ENCODE data around the gene GRM7.
"Not testable (repeated sequence)": the region's sequence is repeated elsewhere in the genome, so short reads cannot be mapped to it uniquely, and the experiment has no call there.

GRM7 gene

GRCh38 chr3:6862880-6863195 lies 1.9 kb downstream of the GRM7 start:
- H3K27ac ChIP-seq: no peak overlapping the region
- no peaks in the 10 kb centered on the region for H3K27me3 ChIP-seq
- peaks cover 22% of the 10 kb centered on the region for H3K9me3 ChIP-seq
- no peaks in the 10 kb centered on the region for H4K20me1 ChIP-seq
- no peak overlapping the region for H3K4me3 ChIP-seq
- H3K9ac ChIP-seq: no peak overlapping the region
- no peak overlapping the region for H3K4me2 ChIP-seq
- no peak for TF ChIP-seq Cebpa-rat (IDR thresholded peaks at IDR 0.05)
- H3K36me3 ChIP-seq: no peaks in the 10 kb centered on the region
- no peaks in the 10 kb centered on the region for H3K4me1 ChIP-seq

- Histone ChIP-seq H3K36me3 (no peaks in the 10 kb centered on the region), H3K27ac (no peak overlapping the region), H3K4me3 (no peak overlapping the region), H3K27me3 (no peaks in the 10 kb centered on the region), H3K9me3 (peaks cover 1% of the 10 kb centered on the region; the same call in 1 of the 2 replicates), H4K20me1 (no peaks in the 10 kb centered on the region), H3K9ac (no peak overlapping the region), H3K4me1 (no peaks in the 10 kb centered on the region), H3K4me2 (no peak overlapping the region)
- TF ChIP-seq Cebpa-rat (IDR thresholded peaks at IDR 0.05): no peak
Observed at GRCh38 chr3:6867269-6867668, 6.4 kb downstream of the GRM7 start.

- no peaks in the 10 kb centered on the region for H3K4me1 ChIP-seq
Observed at GRCh38 chr3:6878731-6879130, 17.8 kb downstream of the GRM7 start.

GRCh38 chr3:6912240-6912639 lies 51.3 kb downstream of the GRM7 start:
- Histone ChIP-seq H3K4me2 (no peak overlapping the region), H4K20me1 (no peaks in the 10 kb centered on the region), H3K27me3 (no peaks in the 10 kb centered on the region), H3K27ac (no peak overlapping the region), H3K9ac (no peak overlapping the region), H3K36me3 (no peaks in the 10 kb centered on the region), H3K4me3 (no peak overlapping the region), H3K4me1 (no peaks in the 10 kb centered on the region), H3K9me3 (no peaks in the 10 kb centered on the region)
- no peak for TF ChIP-seq Cebpa-rat (IDR thresholded peaks at IDR 0.05)

More at GRCh38 chr3:6878731-6879130, 17.8 kb downstream of the GRM7 start:
- Histone ChIP-seq H3K36me3 (no peaks in the 10 kb centered on the region), H3K4me2 (no peak overlapping the region), H3K27ac (no peak overlapping the region), H4K20me1 (no peaks in the 10 kb centered on the region), H3K4me3 (no peak overlapping the region), H3K27me3 (no peaks in the 10 kb centered on the region), H3K9ac (no peak overlapping the region), H3K9me3 (no peaks in the 10 kb centered on the region)
- no peak for TF ChIP-seq Cebpa-rat (IDR thresholded peaks at IDR 0.05)

- TF ChIP-seq Cebpa-rat (IDR thresholded peaks at IDR 0.05): no peak
- H3K9ac ChIP-seq: no peak overlapping the region
- no peaks in the 10 kb centered on the region for H3K27me3 ChIP-seq
- H3K36me3 ChIP-seq: no peaks in the 10 kb centered on the region
- H3K27ac ChIP-seq: no peak overlapping the region
- no peak overlapping the region for H3K4me3 ChIP-seq
- H3K4me1 ChIP-seq: no peaks in the 10 kb centered on the region
- no peak overlapping the region for H3K4me2 ChIP-seq
- no peaks in the 10 kb centered on the region for H3K9me3 ChIP-seq
- H4K20me1 ChIP-seq: no peaks in the 10 kb centered on the region
Observed at GRCh38 chr3:6915898-6916297, 55.0 kb downstream of the GRM7 start.

GRCh38 chr3:6921066-6921465 lies 60.2 kb downstream of the GRM7 start:
- H3K9me3 ChIP-seq: no peaks in the 10 kb centered on the region
- H3K36me3 ChIP-seq: no peaks in the 10 kb centered on the region
- no peaks in the 10 kb centered on the region for H3K27me3 ChIP-seq
- H4K20me1 ChIP-seq: no peaks in the 10 kb centered on the region
- H3K4me2 ChIP-seq: no peak overlapping the region
- H3K9ac ChIP-seq: no peak overlapping the region
- H3K4me1 ChIP-seq: no peaks in the 10 kb centered on the region
- no peak overlapping the region for H3K4me3 ChIP-seq
- no peak overlapping the region for H3K27ac ChIP-seq
- TF ChIP-seq Cebpa-rat (IDR thresholded peaks at IDR 0.05): no peak

- no peaks in the 10 kb centered on the region for H3K9me3 ChIP-seq
- no peak for TF ChIP-seq Cebpa-rat (IDR thresholded peaks at IDR 0.05)
- no peak overlapping the region for H3K27ac ChIP-seq
- no peaks in the 10 kb centered on the region for H3K4me1 ChIP-seq
- H3K9ac ChIP-seq: no peak overlapping the region
- H3K4me2 ChIP-seq: no peak overlapping the region
- no peaks in the 10 kb centered on the region for H3K36me3 ChIP-seq
- no peak overlapping the region for H3K4me3 ChIP-seq
- no peaks in the 10 kb centered on the region for H3K27me3 ChIP-seq
- no peaks in the 10 kb centered on the region for H4K20me1 ChIP-seq
Observed at GRCh38 chr3:6921876-6922275, 61.0 kb downstream of the GRM7 start.

GRCh38 chr3:6928064-6928463 lies 67.1 kb downstream of the GRM7 start:
- no peak overlapping the region for H3K4me2 ChIP-seq
- H3K9ac ChIP-seq: no peak overlapping the region
- no peaks in the 10 kb centered on the region for H3K4me1 ChIP-seq
- no peaks in the 10 kb centered on the region for H3K27me3 ChIP-seq
- H3K9me3 ChIP-seq: no peaks in the 10 kb centered on the region
- no peaks in the 10 kb centered on the region for H4K20me1 ChIP-seq
- no peak overlapping the region for H3K4me3 ChIP-seq
- H3K27ac ChIP-seq: no peak overlapping the region
- no peaks in the 10 kb centered on the region for H3K36me3 ChIP-seq
- TF ChIP-seq Cebpa-rat (IDR thresholded peaks at IDR 0.05): no peak

GRCh38 chr3:6929918-6930317 lies 69.0 kb downstream of the GRM7 start:
- H3K9ac ChIP-seq: no peak overlapping the region
- no peaks in the 10 kb centered on the region for H3K27me3 ChIP-seq
- no peaks in the 10 kb centered on the region for H3K9me3 ChIP-seq
- H3K4me3 ChIP-seq: no peak overlapping the region
- no peaks in the 10 kb centered on the region for H3K4me1 ChIP-seq
- H3K36me3 ChIP-seq: no peaks in the 10 kb centered on the region
- no peak for TF ChIP-seq Cebpa-rat (IDR thresholded peaks at IDR 0.05)
- H3K27ac ChIP-seq: no peak overlapping the region
- H3K4me2 ChIP-seq: no peak overlapping the region
- H4K20me1 ChIP-seq: no peaks in the 10 kb centered on the region

GRCh38 chr3:6935418-6935817 lies 74.5 kb downstream of the GRM7 start:
- not testable (repeated sequence) for H3K36me3 ChIP-seq, H3K27me3 ChIP-seq, H3K9me3 ChIP-seq, H3K9ac ChIP-seq, H4K20me1 ChIP-seq, H3K4me3 ChIP-seq, H3K4me2 ChIP-seq, H3K4me1 ChIP-seq, H3K27ac ChIP-seq

- no peaks in the 10 kb centered on the region for H4K20me1 ChIP-seq
- no peaks in the 10 kb centered on the region for H3K9me3 ChIP-seq
- H3K36me3 ChIP-seq: no peaks in the 10 kb centered on the region
- H3K4me2 ChIP-seq: no peak overlapping the region
- TF ChIP-seq Cebpa-rat (IDR thresholded peaks at IDR 0.05): no peak
- H3K27me3 ChIP-seq: no peaks in the 10 kb centered on the region
- no peak overlapping the region for H3K4me3 ChIP-seq
- no peaks in the 10 kb centered on the region for H3K4me1 ChIP-seq
- H3K27ac ChIP-seq: no peak overlapping the region
- no peak overlapping the region for H3K9ac ChIP-seq
Observed at GRCh38 chr3:6935970-6936369, 75.1 kb downstream of the GRM7 start.

Data from BLaER1 (cell line).